Measurements from ENCODE around the gene DEXI. TPM values are rescaled to one million over a fixed set of nuclear protein-coding genes. Genes with fewer than 3 reads are reported as not detected.

Gene DEXI
- total RNA-seq, 1 experiment from 2014 or later: 50.1 TPM

DNA sequence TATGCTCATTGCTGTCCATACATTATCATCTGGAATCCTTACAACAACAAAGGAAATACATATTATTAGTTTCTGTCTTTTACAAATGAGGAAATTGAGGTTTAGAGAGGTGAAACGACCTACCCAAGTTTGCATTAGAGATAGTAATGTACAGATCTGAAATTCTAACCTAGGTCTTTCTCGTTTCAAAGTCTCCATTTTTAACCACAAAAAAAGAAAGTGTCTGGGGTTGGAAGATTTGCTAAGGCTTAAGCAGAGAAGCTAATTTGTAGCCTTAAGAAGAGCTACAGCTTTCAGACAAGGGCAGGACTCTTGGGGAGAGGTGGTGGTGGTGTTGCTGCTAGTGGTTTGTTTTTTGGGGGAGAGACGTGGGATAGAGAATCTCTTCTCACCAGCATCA, 46.1 kb downstream of the DEXI start:
- no peak for DNase-seq (ENCODE audit: low read depth)

DNA sequence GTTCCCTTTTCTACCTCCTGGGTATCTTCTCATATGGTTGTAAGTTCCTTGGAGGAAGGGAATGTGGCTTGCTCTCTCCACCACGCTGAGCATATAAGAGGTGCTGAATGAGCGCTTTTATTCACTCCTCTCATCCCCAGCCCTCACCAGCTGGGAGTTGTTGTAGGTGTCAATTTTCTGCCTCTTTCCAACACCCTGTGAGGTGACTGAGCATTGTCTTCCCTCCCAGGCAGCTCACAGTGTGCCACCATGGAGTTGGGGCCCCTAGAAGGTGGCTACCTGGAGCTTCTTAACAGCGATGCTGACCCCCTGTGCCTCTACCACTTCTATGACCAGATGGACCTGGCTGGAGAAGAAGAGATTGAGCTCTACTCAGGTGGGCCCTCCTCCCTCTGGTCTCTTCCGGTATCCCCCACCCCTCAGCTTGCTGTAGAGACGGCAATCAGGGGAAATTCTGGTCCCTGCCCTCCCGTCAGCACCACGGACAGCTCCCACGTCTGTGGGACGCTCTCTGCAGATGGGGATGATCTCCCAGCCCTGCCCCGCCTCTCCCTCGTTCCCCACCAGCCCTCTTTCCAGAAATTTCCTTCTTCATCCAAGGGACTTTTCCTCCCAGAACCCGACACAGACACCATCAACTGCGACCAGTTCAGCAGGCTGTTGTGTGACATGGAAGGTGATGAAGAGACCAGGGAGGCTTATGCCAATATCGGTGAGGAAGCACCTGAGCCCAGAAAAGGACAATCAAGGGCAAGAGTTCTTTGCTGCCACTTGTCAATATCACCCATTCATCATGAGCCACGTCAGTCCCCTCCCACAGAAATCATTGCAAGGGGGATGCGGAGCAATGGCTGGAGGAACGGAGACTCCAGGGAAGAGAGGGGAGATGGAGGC, 47.0 kb downstream of the DEXI start:
- DNase-seq (ENCODE audit: low read depth): no peak

GRCh38 chr16:10892782-10893318, 49.4 kb downstream of the DEXI start:
- no peak for DNase-seq (ENCODE audit: low read depth)

DNA sequence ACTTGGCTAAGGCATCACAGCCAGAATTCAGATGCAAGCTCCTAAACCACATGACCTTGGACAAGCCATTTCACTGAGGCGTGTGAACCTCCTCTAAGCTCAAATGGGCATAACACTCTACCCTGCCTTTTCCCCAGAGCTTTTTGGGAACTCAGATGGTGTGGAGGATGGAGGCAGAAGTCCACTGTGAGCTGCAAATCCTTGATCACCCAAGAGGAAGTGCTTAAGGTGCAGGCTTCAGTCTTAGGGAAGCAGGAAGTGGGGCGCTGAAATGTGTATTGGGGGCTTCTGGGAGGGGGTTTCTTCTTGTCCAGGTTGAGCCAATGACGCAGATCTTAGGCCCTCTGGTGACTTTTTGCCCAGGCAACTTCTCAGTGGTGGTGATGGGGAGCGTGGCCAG, 52.4 kb downstream of the DEXI start:
- DNase-seq (ENCODE audit: low read depth): no peak

- DNase-seq (ENCODE audit: low read depth): no peak
These were observed 53.8 kb downstream of the DEXI start for GRCh38 chr16:10888320-10888937.

DNA sequence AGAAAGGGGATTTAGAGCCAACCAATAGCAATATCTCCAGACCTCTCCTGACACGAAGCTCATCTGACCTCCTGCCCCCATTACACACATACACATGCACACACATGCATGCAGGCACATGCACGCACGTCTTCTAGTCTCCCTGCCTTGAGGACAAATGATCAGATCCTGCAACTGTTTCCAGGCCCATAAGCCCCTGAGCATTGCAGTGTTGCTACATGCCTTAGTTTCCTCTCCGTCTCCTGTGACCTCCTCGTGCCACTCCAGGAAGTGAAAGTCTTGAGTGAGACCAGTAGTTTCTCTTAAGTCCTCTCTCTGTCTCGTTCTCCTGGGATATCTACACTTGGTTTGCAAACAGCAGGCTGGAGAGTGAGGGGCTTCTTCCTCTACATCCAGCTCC, 57.0 kb downstream of the DEXI start:
- no peak for DNase-seq (ENCODE audit: low read depth)

DNA sequence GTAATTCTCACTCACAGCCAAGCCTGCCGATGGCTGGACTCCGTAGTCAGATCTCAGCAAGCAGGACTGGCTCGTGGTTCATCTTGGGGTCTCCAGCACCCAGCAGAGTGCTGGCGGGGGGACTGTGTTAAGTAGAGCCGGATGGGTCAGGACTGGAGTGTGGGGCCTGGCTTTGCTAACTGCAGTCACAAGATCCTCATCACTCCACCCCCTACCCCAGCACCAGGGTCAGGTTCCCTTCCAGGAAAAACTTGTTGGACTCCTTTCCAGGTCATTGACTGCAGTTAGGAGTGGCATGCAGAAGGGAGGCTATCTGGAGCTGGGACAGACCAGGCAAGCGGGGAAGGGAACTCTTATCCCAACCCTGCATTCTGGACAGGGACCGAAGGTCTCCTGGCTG, 59.3 kb downstream of the DEXI start:
- no peak for DNase-seq (ENCODE audit: low read depth)

GRCh38 chr16:10881479-10882030, 60.7 kb downstream of the DEXI start:
- DNase-seq (ENCODE audit: low read depth): no peak

DNA sequence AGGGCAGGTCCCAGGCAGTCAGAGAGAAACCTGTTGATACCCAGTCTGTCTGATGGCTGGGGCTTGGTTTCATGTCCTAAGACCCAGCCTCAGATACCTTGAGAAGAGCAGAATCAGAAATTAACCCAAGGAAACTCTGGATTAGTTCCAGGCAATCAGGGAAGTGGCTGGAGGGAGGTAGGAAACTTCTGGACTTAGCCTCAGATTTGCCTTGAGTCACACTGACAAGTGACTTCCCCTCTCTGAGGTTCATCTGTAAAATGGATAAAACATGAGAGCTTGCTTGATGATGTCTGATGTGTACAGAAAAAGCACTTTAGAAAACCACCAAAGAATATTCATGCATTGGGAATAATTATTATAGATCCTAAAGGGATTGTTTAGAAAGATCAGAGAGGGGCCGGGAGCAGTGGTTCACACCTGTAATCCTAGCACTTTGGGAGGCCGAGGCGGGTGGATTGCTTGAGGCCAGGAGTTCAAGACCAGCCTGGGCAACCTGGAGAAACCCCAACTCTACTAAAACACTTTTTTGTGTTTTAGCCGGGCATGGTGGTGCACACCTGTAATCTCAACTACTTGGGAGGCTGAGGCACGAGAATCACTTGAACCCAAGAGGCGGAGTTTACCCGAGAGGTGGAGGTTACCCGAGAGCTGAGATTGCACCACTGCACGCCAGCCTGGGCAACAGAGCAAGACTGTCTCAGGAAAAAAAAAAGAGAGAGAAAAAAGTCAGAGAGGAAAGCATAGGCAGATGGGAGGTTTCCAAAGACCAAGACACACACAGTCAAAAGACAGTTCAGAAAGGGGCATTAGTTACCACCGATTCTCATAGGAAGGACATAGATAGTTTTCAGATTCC, 61.4 kb downstream of the DEXI start:
- DNase-seq (ENCODE audit: low read depth): no peak

GRCh38 chr16:10879681-10880589, 62.3 kb downstream of the DEXI start:
- DNase-seq (ENCODE audit: low read depth): no peak

Other genes starting within 250 kb of the DEXI start
- 0.11 TPM in 1 of 2 replicates, not detected in the other for gene TEKT5, start 247.5 kb downstream of the DEXI start, total RNA-seq (2014; rRNA removed; shearing (Covaris generic))
- gene NUBP1, start 198.6 kb downstream of the DEXI start, total RNA-seq (2014; rRNA removed; shearing (Covaris generic)): 52.8 and 61.4 TPM in 2 replicates
- not detected in 2 replicates for gene TVP23A, start 123.7 kb downstream of the DEXI start, total RNA-seq (2014; rRNA removed; shearing (Covaris generic))
- gene CIITA, start 65.3 kb downstream of the DEXI start, total RNA-seq (2014; rRNA removed; shearing (Covaris generic)): 0.30 and 0.55 TPM in 2 replicates
- 12.5 and 12.9 TPM in 2 replicates for gene CLEC16A, start 2.1 kb upstream of the DEXI start, total RNA-seq (2014; rRNA removed; shearing (Covaris generic))

All from HT1080 (cell line).